Measurements from ENCODE around the gene RSU1.
"Not testable (repeated sequence)": the region's sequence is repeated elsewhere in the genome, so short reads cannot be mapped to it uniquely, and the experiment has no call there.

The RSU1 gene

DNA sequence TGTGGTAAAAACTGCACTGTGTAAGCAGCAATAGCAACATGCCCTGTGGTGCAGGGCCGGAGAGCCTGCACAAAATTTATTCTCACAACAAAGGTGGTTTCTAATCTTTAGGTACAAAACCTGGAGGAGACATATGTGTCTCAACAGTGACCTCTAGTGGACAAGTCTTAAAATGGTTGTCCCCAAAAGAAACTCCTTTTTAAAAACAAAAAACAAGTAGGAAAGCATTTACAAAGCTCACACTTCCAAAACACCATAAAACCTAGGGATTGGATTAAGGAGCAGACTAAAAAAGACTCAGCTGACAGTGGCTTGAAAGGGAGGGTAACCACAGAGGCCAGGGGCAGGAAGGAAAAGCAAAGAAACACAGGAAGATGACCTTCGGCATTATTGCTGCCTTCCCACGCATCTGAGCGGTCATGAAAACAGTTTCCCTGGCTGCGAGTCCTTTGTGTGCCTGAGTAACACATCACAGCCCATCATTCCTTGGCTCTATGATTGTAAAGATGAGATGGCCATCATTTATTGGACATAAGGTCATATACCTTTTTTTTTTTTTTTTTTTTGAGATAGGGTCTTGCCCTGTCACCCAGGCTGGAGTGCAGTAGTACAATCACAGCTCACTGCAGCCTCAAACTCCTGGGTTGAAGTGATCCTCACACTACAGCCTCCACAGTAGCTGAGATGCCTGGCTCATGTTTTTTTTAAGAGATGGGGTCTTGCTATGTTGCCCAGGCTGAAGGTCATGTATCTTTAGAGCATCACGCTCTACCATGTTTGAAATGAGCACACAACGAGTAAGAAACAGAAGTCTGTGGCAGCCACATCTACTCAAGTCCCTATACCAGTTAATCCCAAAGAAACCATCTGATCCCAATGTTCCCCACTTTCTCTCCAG lies 39.5 kb downstream of the RSU1 start:
- peak; percentile 74 for DNase-seq

DNA sequence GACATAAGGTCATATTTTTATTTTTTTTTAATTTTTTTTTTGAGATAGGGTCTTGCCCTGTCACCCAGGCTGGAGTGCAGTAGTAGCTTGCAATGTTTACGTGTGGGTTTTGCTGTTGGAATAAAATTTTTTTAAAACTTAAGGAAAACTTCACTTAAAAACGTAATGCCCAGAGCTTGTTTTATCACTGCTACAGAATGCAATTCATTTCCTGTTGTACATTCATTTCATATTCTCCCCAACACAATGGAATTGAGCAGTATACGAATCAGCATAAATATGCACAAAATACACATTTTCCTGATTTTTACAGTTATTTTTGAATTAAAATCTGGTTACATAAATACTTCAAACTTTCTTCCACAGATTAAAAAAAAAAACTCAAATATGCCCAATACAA lies 40.3 kb downstream of the RSU1 start:
- DNase-seq, result no peak

DNA sequence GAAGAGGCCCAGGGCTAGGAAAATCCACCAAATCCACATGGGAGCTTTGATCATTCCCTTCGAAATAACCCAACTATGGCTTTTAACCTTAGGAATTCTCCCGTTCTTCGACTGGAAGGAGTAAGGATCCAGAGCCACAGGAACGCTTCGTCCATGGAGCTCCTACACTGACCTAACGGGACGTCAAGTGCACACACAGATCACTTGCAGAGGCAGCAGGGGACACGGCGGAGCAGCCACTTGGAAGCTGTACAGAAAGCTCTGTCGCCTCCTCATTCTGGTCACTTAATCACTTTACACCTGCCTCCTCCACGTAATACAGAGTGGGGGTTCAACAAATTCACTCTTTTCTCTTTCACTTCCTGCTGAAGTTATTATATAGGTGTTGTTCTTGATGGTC lies 43.9 kb downstream of the RSU1 start:
- no peak for DNase-seq

DNA sequence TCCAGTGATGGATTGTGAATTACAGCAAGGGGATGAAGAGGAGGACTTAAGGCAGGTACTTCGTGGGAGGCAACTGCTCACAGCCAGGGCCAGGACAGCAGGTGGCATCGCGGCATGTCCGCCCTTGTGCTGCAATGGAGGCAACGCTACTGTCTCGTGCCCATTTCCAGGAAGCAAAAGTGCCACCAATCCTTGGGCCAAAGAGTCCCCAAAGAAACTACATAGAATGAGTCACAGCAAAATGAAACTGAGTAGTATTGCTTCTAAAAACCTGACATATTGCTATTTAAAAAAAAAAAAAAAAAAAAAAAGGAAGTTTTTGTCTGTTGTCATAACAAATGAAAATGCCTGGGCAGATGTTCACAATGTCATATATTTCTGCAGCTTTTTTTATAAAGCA lies 46.6 kb downstream of the RSU1 start:
- no peak for DNase-seq

GRCh38 chr10:16770141-16770540 lies 47.1 kb downstream of the RSU1 start:
- DNase-seq, result no peak

- no peak for DNase-seq
Observed at GRCh38 chr10:16769331-16769730, 47.9 kb downstream of the RSU1 start.

DNA sequence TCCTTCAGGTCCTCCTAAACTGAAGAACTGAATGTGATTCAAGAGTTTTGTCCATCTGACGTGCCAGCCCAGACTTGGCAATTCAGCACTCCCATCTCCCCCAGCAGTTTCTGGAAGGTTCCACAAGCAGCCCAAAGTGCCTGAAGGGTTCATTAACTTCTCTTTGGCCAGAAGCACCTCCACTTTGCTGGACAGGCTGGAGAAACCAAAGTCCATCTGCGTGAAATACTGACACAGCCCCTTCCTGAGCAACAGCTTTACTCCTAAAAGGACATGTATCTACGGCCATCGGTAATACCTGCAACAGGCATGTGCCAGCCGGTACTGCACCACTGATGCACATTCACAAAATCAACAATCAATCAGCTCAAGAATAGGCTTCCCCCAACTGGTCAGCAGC lies 48.5 kb downstream of the RSU1 start:
- no peak for DNase-seq

DNA sequence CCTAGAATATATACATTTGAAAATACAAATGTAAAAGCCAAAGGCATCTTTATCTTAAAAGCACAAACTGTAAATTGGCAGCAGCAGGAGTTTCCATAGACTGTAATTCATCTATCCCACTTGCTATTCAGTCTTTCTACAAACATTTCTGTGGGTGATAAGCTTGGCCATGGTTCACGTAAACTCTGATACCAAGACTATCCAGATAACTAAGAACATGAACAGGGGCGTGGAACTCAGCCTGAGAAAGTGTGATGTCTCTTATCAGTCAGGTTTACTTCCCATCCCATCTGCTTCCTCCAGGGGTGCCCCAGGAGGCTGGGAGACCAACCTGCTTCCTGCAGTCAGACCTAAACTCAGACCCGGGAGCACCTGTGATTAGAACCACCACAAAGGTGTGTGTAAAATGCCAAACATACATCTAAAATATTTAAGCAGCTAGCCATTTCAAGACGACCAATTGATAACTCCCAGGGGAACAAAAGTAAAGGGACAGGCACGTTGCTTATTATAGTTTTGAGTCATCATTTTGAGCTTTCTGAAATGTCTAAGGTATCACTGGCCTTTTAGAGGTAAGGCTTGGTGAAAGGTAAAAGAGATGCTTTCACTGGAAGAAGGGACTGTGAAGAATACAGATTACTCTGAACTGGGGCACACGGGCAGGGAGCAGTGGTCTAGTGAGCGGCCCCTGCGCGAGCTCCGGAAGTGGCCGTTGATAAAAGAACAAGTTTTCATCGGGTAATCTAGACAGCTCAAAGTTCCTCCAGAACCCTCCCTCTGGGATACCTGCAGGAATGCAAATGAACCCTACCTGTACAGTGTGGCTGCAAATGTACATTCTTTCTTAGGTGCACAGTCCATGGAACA lies 51.5 kb downstream of the RSU1 start:
- DNase-seq, result no peak

DNA sequence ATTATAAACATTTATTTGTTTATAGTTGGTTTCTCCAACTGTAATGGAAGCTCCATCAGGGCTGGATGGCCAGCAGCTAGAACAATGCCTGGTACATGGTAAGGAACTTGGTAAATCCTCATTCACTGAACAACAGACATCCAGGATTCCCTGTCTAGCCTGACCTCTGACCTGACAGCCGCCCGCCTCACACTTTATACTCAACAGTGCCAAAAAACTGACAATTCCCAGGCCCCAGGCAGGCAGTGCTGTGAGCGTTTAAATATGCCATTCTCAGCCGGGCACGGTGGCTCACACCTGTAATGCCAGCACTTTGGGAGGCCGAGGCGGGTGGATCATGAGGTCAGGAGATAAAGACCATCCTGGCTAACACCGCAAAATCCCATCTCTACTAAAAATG lies 55.9 kb downstream of the RSU1 start:
- DNase-seq, result no peak

GRCh38 chr10:16756561-16757221 lies 60.5 kb downstream of the RSU1 start:
- no peak for DNase-seq

GRCh38 chr10:16754765-16755164 lies 62.5 kb downstream of the RSU1 start:
- no peak for DNase-seq

DNA sequence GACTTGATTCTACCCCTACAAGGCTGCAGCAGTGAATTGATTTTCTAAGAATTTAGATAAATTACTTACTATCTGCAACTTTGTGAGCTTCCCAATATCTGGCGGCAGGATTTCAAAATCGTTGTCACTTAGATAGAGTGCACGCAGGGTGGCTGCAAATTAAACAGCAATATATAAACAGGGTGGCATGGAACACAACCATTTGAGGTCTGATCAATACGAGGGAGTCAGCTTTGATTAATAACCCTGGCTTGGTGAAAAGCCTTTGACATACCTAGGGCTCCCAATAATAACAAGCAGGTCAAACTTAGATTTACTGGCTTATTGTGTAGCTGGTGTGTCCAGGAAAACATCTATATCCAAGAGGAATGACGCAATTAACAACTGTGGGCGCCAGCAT lies 64.4 kb downstream of the RSU1 start:
- DNase-seq, result not testable (repeated sequence)

DNA sequence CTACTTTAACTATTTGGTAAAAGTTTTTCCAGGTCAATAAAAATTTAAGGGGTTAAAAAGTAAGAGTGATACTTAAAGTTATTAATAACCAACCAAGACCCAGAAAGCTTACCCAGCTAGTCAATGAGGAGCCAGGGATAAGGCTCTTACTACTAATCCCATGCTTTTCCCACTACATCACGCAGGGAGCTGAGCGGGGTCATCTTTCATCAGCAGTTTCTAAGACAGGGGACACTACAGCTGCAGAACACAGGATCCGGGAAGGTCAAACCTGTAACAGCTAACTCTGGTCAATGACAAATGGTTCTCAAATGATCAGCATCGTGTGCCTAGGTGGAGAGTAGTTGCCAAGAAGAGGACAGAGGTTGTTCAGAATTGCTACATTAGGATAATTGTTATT lies 65.1 kb downstream of the RSU1 start:
- DNase-seq, result no peak

DNA sequence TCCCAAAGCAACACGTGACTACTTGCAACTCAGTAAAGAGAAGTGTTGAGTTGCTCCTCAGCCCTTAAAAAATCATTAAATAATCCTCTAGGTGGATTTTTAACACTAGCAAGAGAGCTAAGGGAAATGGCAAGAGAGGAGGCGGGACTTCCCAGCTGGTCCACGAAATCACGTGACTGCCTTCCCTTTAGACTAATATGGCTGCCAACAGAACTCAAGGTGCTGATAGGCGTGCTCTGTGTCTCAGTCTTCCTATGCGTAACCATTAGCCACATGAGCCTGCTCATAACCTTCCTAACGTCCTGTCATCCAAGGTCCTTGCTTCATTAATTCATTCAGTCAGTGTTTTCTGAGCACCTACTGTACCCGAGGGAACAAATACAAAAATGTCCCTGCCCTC lies 66.0 kb downstream of the RSU1 start:
- no peak for DNase-seq

DNA sequence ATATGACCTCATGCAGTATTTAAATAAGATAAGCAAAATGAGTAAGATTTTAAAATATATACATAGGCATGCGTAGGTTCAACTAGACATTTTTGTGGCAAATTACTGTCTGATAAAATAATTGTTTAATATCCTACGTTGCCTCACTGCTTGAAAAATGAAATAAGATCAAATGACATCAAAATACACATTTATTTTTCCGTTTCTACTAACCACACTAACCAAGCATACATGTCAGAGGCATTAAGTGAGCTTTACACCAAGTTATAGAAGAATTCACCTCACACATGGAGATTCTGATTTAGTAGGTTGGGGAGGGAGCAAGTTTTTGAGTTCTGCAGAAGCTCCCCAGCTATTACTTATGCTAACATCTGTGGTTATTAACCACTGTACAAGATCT lies 66.8 kb downstream of the RSU1 start:
- no peak for DNase-seq

DNA sequence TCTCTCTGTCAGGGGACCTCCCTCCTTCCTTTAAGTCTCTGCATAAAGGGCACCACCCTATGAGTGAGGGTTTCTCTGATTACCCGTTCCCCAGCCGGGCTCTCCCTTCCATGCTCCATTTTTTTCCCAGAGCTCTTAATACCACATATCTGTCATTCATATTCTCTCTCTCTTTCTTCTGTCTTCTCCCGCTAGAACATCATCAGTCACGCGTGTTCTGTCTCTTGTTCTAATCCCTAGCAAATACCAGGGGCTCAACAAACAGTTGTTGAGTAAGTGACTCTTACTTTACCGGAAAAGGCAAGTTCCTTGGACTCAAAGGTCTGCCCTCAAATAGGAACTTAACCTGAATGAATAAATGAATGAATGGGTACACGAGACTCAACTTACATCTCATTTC lies 68.5 kb downstream of the RSU1 start:
- DNase-seq, result no peak

GRCh38 chr10:16746856-16747255 lies 70.4 kb downstream of the RSU1 start:
- no peak for DNase-seq

DNA sequence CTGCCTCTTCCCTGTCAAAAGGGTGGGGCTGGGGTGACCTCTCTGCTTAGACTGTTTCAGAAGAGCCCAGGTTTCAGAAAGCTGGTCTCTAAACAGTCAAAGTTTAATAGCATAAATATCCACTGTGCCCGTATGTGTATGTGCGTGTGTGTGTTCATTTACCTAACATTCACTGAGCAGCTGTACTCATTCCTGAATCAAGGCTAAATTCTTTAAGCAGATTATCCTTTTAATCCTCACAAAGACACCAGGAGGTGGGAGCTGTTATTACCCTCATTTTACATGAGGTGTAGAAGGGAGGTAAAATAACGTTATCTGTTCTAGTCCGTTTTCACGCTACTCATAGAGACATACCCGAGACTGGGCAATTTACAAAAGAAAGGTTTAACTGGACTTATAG lies 72.2 kb downstream of the RSU1 start:
- no peak for DNase-seq

- no peak for DNase-seq
Observed at GRCh38 chr10:16742165-16742960, 74.9 kb downstream of the RSU1 start.

- DNase-seq, result no peak
Observed at GRCh38 chr10:16741540-16741939, 75.7 kb downstream of the RSU1 start.

DNA sequence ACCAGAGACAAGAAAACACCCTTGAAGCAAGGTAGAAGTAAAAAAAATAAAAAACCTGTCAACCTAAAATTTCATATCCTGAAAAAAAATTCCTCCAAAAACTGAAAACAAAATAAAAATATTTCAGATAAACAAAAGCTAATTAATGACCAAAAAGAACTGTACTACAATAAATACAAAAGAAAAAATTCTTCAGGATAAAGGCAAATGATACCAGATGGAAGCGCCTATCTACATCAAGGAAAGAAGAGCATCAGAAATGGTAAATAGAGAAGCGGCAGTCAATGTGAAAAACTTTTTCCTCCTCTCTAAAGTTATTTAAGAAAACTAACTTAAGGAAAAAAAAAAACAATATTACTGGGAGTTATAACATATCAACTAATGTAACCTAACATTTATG lies 79.8 kb downstream of the RSU1 start:
- DNase-seq, result no peak

GRCh38 chr10:16735671-16736070 lies 81.6 kb downstream of the RSU1 start:
- no peak for DNase-seq

DNA sequence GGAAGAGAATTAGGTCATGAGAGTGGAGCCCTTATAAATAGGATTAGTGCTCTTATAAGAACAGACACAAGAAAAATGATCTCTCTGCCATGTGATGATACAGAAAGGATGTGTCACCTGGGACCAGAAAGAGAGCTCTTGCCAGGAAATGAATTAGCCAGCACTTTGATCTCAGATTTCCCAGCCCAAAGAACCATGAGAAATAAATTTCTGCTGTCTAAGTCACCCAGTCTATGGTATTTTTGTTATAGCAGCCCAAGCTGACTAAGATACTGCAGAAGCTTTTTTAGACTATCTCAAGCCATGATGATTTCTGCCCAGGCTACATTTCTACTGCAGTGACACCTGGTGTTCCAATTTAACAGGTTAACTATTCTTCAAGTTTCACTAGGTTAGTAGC lies 84.8 kb downstream of the RSU1 start:
- DNase-seq, result no peak

Data from CD4-positive, alpha-beta T cell treated with Interleukin-4 for 4 hours (primary cell).